ENCODE results near the gene NVL.

The NVL gene

GRCh38 chr1:224182057-224182865, 147.7 kb downstream of the NVL start:
- Histone ChIP-seq H3K27ac (peak overlapping the region; percentile 93 to 95), H3K4me3 (peak overlapping the region; percentile 88)
- TF ChIP-seq, protein P1, sequence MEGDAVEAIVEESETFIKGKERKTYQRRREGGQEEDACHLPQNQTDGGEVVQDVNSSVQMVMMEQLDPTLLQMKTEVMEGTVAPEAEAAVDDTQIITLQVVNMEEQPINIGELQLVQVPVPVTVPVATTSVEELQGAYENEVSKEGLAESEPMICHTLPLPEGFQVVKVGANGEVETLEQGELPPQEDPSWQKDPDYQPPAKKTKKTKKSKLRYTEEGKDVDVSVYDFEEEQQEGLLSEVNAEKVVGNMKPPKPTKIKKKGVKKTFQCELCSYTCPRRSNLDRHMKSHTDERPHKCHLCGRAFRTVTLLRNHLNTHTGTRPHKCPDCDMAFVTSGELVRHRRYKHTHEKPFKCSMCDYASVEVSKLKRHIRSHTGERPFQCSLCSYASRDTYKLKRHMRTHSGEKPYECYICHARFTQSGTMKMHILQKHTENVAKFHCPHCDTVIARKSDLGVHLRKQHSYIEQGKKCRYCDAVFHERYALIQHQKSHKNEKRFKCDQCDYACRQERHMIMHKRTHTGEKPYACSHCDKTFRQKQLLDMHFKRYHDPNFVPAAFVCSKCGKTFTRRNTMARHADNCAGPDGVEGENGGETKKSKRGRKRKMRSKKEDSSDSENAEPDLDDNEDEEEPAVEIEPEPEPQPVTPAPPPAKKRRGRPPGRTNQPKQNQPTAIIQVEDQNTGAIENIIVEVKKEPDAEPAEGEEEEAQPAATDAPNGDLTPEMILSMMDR (IDR thresholded peaks at IDR 0.05): no peak
- DNase-seq (ENCODE audit: low spot score): no peak

DNA sequence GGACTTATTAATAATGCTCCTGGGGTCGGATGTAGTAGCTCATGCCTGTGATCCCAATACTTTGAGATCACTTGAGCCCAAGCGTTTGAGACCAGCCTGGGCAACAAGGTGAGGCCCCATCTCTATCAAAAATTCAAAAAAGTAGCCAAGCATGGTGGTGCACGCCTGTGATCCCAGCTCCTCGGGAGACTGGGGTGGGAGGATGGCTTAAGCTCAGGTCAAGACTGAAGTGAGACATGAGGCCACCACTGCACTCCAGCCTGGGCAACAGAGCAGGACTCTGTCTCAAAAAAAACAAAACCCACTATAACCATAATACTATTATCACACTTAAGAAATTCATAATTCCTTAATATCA, 148.5 kb downstream of the NVL start:
- Histone ChIP-seq H3K27ac (no peak overlapping the region), H3K4me3 (no peak overlapping the region)
- TF ChIP-seq, protein P1 (IDR thresholded peaks at IDR 0.05): no peak
- DNase-seq (ENCODE audit: low spot score): no peak

GRCh38 chr1:224180783-224181452, 149.1 kb downstream of the NVL start:
- TF ChIP-seq, protein P1 (IDR thresholded peaks at IDR 0.05): no peak
- H3K4me3 ChIP-seq: no peak overlapping the region
- no peak for DNase-seq (ENCODE audit: low spot score)
- H3K27ac ChIP-seq: no peak overlapping the region

- Histone ChIP-seq H3K4me3 (no peak overlapping the region), H3K27ac (no peak overlapping the region)
- DNase-seq (ENCODE audit: low spot score): no peak
- TF ChIP-seq, protein P1 (IDR thresholded peaks at IDR 0.05): no peak
Observed at GRCh38 chr1:224178894-224179293, 151.1 kb downstream of the NVL start.

DNA sequence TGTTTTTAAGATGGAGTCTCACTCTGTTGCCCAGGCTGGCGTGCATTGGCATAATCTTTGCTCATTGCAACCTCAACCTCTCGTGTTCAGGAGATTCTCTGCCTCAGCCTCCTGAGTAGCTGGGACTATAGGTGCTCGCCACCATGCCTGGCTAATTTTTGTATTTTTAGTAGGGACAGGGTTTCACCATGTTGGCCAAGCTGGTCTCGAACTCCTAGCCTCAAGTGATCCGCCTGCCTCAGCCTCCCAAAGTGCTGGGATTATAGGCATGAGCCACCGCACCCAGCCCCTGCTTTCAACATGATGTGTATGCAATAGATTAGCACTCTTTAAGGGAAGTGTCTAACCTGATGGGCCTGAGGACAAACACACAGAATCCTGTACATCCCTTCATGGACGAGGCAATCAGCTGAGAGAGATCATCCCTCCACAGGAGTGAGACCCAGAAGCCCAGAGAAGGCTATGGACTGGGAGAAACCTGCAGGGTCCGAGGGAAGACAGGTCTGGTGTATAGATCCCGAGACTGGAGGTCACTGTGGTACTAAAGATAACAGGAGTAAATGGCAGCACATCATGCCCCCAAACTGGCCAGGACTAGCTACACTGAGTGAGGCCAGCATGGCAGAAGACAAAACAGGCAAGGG, 152.5 kb downstream of the NVL start:
- DNase-seq (ENCODE audit: low spot score): no peak

More for the DNA sequence above, 152.5 kb downstream of the NVL start:
- Histone ChIP-seq H3K27ac (no peak overlapping the region), H3K4me3 (no peak overlapping the region)
- TF ChIP-seq, protein P1 (IDR thresholded peaks at IDR 0.05): no peak
